Rectal smooth muscle tissue (tissue), 1 donor: Measurements from ENCODE around the gene GBF1.
A peak's percentile ranks its signal among the peaks of the same experiment; 100 is the strongest.

Experiments used
- H3K27ac ChIP-seq: one replicate; pipeline ENCODE4 v1.7.0; 2013; ENCODE audit warnings: low read depth, low read length, inconsistent platforms
- H3K27me3 ChIP-seq: one replicate; pipeline ENCODE4 v1.7.0; 2013; ENCODE audit warnings: low read length; ENCODE audit not compliant: control insufficient read depth, insufficient read depth
- H3K36me3 ChIP-seq: one replicate; pipeline ENCODE4 v1.7.0; 2013; ENCODE audit warnings: low read length; ENCODE audit not compliant: control insufficient read depth, insufficient read depth
- H3K4me1 ChIP-seq: one replicate; pipeline ENCODE4 v1.7.0; 2013; ENCODE audit warnings: low read length; ENCODE audit not compliant: control insufficient read depth, insufficient read depth
- H3K4me3 ChIP-seq: one replicate; pipeline ENCODE4 v1.7.0; 2013; ENCODE audit warnings: low read length
- H3K9ac ChIP-seq: one replicate; pipeline ENCODE4 v1.7.0; 2013; ENCODE audit warnings: low read length

Gene GBF1

DNA sequence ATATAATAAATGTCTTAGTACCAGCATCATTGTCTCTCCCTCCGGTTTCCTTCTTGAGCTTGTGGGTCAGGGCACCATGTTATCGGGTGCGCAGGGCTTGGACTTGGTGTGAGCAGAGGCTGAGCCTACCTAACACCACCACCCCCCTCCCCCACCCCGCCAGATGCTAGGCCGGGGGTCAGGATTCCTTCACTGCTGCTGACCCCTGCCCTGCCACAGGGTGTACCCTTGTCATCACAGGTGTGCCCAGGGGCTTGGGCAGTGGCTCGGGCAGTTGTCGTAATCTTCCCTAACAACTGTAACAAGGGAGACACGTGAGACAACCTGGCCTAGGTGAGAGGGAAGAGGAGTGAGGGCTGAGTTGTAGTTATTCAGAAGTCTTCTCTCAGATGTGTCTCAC is 137.5 kb downstream of the GBF1 start:
- Histone ChIP-seq H3K4me1 (no peaks in the 10 kb centered on the region), H3K4me3 (no peak overlapping the region), H3K9ac (no peak overlapping the region), H3K36me3 (peaks cover 24% of the 10 kb centered on the region), H3K27ac (no peak overlapping the region), H3K27me3 (no peaks in the 10 kb centered on the region)

DNA sequence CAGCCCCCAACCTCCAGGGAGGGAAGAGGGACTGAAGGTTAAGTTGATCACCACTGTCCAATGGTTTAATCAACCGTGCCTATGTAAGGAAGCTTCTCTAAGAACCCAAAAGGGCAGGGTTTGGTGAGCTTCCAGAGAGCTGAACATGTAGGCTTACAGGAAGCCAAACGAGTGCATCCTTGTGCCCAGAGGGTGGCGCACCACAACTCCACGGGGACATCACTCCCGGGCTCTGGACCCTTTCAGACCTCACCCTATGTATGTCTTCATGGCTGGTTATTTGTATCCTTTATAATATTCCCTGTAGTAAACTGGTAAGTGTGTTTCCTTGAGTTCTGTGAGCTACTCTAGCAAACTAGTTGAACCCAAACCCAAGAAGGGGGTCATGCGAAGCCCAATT is 138.7 kb downstream of the GBF1 start:
- Histone ChIP-seq H3K4me3 (no peak overlapping the region), H3K27ac (no peak overlapping the region), H3K36me3 (peaks cover 20% of the 10 kb centered on the region), H3K27me3 (no peaks in the 10 kb centered on the region), H3K4me1 (no peaks in the 10 kb centered on the region), H3K9ac (no peak overlapping the region)

DNA sequence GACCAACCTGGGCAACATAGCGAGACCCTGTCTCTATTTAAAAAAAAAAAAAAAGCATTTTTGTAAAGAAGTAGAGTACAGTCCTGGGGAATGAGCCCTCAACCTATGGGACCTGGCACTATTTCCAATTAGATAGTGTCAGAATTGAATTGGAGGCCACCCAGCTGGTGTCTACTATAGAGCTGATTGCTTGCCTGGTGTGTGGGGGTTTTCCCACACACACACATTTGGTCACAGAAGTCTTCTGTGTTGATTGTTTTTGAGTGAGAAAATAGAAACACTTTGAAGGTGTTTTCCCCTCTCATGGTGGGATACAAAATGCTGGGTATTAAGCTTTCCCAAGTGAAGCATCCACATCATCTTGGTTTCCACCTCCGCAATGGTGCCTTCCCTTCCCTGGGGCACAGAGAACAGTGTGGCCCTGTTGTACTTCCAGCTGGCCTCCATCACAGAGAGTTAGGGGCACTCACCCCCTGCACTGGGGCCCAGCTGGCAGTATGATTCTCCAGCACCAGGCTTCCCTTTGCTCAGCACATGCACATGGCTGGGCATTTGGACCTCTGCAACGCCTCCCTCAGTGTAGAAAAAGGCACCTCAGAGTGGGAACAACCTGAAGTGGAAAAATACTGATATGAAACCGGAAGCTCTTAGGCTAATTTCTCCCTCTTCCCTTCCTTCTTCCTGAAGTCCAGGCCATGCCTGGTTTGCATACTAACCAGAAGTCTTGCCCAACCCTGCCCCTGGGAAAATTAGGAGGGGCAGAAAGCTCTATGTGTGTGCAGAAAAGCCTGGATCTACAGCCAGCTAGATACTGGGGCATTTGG is 139.5 kb downstream of the GBF1 start:
- Histone ChIP-seq H3K36me3 (peaks cover 12% of the 10 kb centered on the region), H3K9ac (no peak overlapping the region), H3K4me3 (no peak overlapping the region), H3K27me3 (no peaks in the 10 kb centered on the region), H3K4me1 (no peaks in the 10 kb centered on the region), H3K27ac (no peak overlapping the region)

DNA sequence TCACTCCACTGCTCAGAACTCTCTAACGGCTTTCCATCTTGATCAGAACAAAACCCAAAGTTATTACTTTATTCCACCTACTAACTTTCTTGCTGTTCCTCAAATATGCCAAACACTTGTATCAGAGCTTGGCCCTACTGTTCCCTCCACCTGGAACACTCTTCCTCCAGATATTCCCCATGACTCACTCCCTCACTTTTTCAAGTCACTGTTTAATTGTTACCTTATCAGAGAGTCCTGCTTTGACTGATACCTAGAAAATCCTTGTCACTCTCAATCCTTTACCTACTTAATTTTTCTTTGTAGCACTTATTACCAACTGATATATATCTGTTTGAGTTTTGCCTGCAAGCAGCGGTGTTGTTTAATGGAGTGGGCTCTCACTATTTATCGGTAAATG is 144.6 kb downstream of the GBF1 start:
- Histone ChIP-seq H3K9ac (no peak overlapping the region), H3K4me3 (no peak overlapping the region), H3K27ac (no peak overlapping the region), H3K27me3 (no peaks in the 10 kb centered on the region), H3K4me1 (no peaks in the 10 kb centered on the region), H3K36me3 (no peaks in the 10 kb centered on the region)

DNA sequence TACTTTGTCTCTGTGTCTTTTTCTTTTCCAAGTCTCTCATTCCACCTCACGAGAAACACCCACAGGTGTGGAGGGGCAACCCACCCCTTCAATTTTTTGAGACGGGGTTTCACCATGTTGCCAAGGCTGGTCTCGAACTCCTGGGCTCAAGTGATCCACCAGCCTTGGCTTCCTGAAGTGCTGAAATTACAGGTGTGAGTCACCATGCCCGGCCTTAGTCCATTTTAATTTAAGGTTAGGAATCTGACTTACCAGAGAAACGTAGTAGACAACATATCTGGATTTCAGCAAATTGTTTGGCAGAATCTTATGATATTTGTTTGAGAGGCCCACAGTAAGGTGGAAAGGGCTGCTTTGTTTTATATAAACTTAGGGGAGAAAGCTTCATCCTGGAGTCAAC is 147.0 kb downstream of the GBF1 start:
- Histone ChIP-seq H3K27me3 (no peaks in the 10 kb centered on the region), H3K27ac (no peak overlapping the region), H3K36me3 (peaks cover 3% of the 10 kb centered on the region), H3K4me1 (peaks cover 9% of the 10 kb centered on the region), H3K4me3 (no peak overlapping the region), H3K9ac (no peak overlapping the region)

DNA sequence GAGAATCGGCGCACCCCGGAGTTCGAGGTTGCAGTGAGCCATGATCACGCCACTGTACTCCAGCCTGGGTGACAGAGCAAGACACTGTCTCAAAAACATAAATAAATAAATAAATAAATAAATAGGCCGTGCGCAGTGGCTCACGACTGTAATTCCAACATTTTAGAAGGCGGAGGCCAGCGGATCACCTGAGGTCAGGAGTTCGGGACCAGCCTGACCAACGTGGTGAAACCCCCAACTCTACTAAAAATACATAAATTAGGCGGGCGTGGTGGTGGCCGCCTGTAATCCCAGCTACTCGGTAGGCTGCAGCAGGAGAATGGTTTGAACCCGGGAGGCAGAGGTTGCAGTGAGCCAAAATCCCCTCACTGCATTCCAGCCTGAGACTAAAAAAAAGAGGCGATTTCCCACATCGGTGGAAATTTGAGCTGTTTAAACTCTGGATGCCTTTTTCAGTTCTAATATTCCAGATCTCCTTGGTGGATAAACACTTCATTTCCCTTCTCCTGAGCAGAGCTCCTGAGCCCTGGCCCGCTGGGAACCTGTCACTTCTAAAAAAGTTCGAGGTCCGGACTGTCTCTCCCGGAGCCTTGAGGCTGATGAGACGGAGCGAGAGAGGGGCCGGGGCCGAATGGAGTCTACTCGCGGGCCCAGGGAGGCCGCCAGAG is 148.2 kb downstream of the GBF1 start:
- H3K4me1 ChIP-seq: peaks cover 19% of the 10 kb centered on the region
- H3K36me3 ChIP-seq: peaks cover 3% of the 10 kb centered on the region
- H3K27ac ChIP-seq: peak overlapping the region; percentile 97
- H3K4me3 ChIP-seq: peak overlapping the region; percentile 90
- H3K9ac ChIP-seq: peak overlapping the region; percentile 25
- no peaks in the 10 kb centered on the region for H3K27me3 ChIP-seq

DNA sequence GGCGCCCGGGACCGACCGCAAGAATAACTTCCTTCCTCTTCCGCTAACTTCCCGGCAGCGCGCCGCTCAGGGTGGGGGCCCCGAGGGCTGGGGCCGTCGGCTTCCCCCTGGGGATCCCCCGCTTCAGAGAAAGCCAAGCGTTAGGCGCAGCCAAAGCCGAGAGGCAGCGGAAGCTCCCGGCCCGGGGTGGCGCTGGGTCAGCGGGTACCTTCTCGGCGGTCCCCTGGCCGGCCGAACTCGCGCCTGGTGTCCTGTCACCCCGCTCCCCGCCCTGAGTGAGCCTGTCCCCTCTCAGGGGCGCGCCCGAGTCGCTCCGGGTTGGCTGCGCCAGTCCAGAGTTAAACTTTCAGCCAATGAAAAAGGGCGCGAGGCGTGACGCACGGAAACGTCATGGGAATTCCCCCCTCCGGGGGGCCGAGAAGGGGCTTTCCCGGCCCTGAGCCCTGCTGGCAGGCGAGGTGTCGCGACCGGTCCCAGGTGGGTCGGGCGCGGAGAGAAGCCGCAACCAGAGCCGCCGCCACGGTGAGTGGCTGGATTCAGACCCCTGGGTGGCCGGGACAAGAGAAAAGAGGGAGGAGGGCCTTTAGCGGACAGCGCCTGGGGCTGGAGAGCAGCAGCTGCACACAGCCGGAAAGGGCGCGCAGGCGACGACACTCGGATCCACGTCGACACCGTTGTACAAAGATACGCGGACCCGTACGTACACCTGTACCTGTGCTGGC is 148.9 kb downstream of the GBF1 start:
- Histone ChIP-seq H3K4me3 (peak overlapping the region; percentile 90), H3K27ac (peak overlapping the region; percentile 97), H3K9ac (peak overlapping the region; percentile 63), H3K4me1 (peaks cover 22% of the 10 kb centered on the region), H3K36me3 (peaks cover 3% of the 10 kb centered on the region), H3K27me3 (no peaks in the 10 kb centered on the region)

DNA sequence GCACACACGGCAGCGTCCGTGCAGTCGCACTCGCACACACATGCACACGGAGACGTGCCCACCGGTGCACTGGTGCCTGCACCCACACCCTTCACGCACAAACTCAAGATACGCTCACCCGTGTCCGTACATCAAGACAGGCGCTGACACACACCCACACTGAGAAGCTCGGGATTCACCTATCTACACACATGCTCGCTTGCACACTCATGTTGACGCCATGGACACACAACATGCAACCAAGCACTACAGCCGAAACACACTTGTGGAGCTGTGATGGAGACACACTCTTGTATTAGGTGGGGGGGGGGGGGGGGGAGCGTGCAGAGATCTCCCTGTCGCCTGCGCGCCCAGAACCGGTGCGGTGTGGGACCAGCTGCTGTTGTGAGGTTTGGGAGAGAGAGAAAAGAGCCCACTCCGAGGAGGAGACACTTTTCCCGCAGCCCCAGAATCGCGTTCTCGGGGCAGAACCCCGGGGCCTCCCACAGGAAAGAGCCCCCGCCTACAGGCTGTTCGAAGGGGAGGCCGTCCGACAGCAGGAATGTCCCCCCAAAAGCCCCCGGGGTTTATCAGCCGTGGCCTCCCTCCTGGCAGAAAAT is 149.6 kb downstream of the GBF1 start:
- H3K9ac ChIP-seq: peak overlapping the region; percentile 63
- H3K4me1 ChIP-seq: peaks cover 26% of the 10 kb centered on the region
- no peaks in the 10 kb centered on the region for H3K27me3 ChIP-seq
- H3K36me3 ChIP-seq: peaks cover 3% of the 10 kb centered on the region
- H3K4me3 ChIP-seq: peak overlapping the region; percentile 90
- H3K27ac ChIP-seq: peak overlapping the region; percentile 97

DNA sequence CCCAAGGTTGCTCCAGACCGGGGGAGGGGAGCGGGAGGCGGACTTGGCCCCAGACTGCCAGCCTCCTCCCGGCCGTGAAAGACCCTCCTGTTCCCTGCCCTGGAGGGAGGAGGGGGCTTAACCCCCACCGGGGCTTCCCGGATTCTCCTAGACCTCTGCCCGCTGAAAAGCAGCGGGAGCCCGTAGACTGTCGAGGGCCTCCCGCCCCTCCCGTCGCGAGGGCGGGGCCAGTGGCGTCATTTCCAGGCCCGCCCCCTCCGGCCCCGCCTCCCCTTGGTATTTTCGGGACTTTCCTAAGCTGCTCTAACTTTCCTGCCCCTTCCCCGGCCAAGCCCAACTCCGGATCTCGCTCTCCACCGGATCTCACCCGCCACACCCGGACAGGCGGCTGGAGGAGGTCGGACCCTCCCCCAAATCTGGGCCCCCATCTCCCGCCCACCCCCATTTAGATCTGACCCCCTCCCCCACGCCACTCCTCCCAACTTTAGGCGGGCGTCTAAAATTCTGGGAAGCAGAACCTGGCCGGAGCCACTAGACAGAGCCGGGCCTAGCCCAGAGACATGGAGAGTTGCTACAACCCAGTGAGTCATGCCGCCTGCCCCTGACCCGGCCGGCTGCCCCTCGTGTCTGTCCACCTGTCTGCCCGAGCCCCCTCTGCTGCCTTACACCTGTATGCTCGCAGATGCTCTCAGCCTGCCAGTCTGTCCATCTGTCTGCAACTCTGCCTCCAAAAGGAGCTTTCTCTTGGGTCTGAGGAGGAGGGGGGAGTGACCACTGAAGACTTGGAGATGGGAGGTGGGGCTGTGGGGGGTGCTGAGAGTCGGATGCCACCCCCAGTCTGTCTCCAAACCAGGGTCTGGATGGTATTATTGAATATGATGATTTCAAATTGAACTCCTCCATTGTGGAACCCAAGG is 150.3 kb downstream of the GBF1 start, which contains the start of gene NFKB2:
Gene NFKB2, plus strand, starts transcription at position 306 of the 917 bp plus-strand sequence. Its CDS starts 255 bp downstream, at position 561.
- Histone ChIP-seq H3K4me1 (peaks cover 32% of the 10 kb centered on the region), H3K36me3 (peaks cover 4% of the 10 kb centered on the region), H3K4me3 (peak within 1 kb of the TSS; percentile 90), H3K27me3 (no peaks in the 10 kb centered on the region), H3K9ac (peak within 1 kb of the TSS; percentile 63), H3K27ac (peak within 1 kb of the TSS; percentile 97)

DNA sequence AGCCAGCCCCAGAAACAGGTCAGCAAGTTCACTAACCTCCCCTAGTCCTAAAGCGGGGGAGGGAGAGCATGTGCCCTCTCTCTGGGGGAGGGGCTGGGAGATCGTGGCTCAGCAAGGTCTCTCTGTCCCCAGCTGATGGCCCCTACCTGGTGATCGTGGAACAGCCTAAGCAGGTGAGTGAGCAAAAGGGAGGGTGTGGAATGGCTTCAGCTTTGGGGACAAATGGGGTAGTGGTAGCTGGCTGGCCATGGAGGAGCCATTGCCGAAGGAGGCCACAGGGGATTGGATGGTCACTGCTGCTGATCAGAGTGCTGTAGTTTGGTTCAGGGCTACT is 151.0 kb downstream of the GBF1 start:
- H3K4me1 ChIP-seq: peaks cover 32% of the 10 kb centered on the region
- no peaks in the 10 kb centered on the region for H3K27me3 ChIP-seq
- peak overlapping the region; percentile 12 for H3K9ac ChIP-seq
- H3K36me3 ChIP-seq: peaks cover 9% of the 10 kb centered on the region
- peak overlapping the region; percentile 97 for H3K27ac ChIP-seq
- H3K4me3 ChIP-seq: peak overlapping the region; percentile 90

DNA sequence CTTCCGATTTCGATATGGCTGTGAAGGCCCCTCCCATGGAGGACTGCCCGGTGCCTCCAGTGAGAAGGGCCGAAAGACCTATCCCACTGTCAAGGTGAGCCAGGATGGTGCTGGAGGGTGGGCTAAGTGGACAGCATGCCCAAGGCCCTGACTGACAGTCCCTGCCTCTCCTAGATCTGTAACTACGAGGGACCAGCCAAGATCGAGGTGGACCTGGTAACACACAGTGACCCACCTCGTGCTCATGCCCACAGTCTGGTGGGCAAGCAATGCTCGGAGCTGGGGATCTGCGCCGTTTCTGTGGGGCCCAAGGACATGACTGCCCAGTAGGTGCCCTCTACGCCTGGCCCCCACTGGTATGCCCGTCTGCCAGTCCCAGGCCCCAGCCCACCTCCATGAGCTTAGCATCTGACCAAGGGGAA is 151.4 kb downstream of the GBF1 start:
- no peaks in the 10 kb centered on the region for H3K27me3 ChIP-seq
- H3K4me3 ChIP-seq: peak overlapping the region; percentile 90
- H3K36me3 ChIP-seq: peaks cover 13% of the 10 kb centered on the region
- H3K27ac ChIP-seq: peak overlapping the region; percentile 97
- H3K4me1 ChIP-seq: peaks cover 36% of the 10 kb centered on the region
- H3K9ac ChIP-seq: peak overlapping the region; percentile 12
